GM23338 (cell line): ENCODE data around the gene RPGRIP1. TPM values are rescaled to one million over a fixed set of nuclear protein-coding genes. Genes with fewer than 3 reads are reported as not detected.

Experiments
- ATAC-seq: fragments of 200-7000 bp; cut with Tn5 transposase; 3 replicates; pipeline ENCODE4 v1.9.1; 2020
- DNase-seq: peaks from one replicate; pipeline ENCODE4 v3.0.0-alpha.2; 2015; ENCODE audit warnings: low spot score
- H2AFZ ChIP-seq: fragments of 200-600 bp; sonication (generic); 2 replicates; pipeline ENCODE4 v1.8.0; 2016; ENCODE audit warnings: antibody characterized with exemption, mild to moderate bottlenecking, moderate library complexity
- H3F3A ChIP-seq: fragments of 200-600 bp; sonication (generic); replicated peaks from 2 replicates; pipeline ENCODE4 v1.8.0; 2017; ENCODE audit warnings: antibody characterized with exemption, mixed run types, low read depth
- H3K27ac ChIP-seq: fragments of 200-600 bp; sonication (generic); 2 replicates; pipeline ENCODE4 v1.6.1; 2016; ENCODE audit warnings: low read depth
- H3K27me3 ChIP-seq: fragments of 200-600 bp; sonication (generic); 2 replicates; pipeline ENCODE4 v1.8.0; 2016; ENCODE audit warnings: mild to moderate bottlenecking, mixed run types, moderate library complexity; ENCODE audit not compliant: insufficient read depth
- H3K36me3 ChIP-seq: fragments of 200-600 bp; sonication (generic); 2 replicates; pipeline ENCODE4 v1.8.0; 2016; ENCODE audit warnings: mild to moderate bottlenecking; ENCODE audit not compliant: insufficient read depth
- H3K4me1 ChIP-seq: fragments of 200-600 bp; sonication (generic); 2 replicates; pipeline ENCODE4 v1.8.0; 2016; ENCODE audit warnings: mild to moderate bottlenecking, moderate library complexity; ENCODE audit not compliant: insufficient read depth
- H3K4me2 ChIP-seq: fragments of 200-600 bp; sonication (generic); 2 replicates; pipeline ENCODE4 v1.7.1; 2017; ENCODE audit warnings: mixed run types
- H3K4me3 ChIP-seq: fragments of 200-600 bp; sonication (generic); 2 replicates; pipeline ENCODE4 v1.6.1; 2016; ENCODE audit warnings: mixed run types
- H3K79me2 ChIP-seq: fragments of 200-600 bp; sonication (generic); replicated peaks from 2 replicates; pipeline ENCODE4 v1.8.0; 2017; ENCODE audit warnings: mild to moderate bottlenecking; ENCODE audit not compliant: insufficient read depth
- H3K9me2 ChIP-seq: fragments of 200-600 bp; sonication (generic); 2 replicates; pipeline ENCODE4 v1.8.0; 2017; ENCODE audit not compliant: insufficient read depth
- H4K20me1 ChIP-seq: fragments of 200-600 bp; sonication (generic); replicated peaks from 2 replicates; pipeline ENCODE4 v1.8.0; 2017; ENCODE audit warnings: mild to moderate bottlenecking; ENCODE audit not compliant: insufficient read depth
- H3K27ac Mint-ChIP-seq: 2 replicates; pipeline ENCODE4 v1.8.0; 2020; ENCODE audit warnings: inconsistent platforms, mild to moderate bottlenecking, moderate library complexity, mixed read lengths
- H3K27me3 Mint-ChIP-seq: 3 replicates; pipeline ENCODE4 v1.8.0; 2022; ENCODE audit warnings: low read depth, mild to moderate bottlenecking, moderate library complexity, mixed read lengths, inconsistent platforms; ENCODE audit not compliant: insufficient read depth, poor library complexity
- H3K36me3 Mint-ChIP-seq: 3 replicates; pipeline ENCODE4 v1.8.0; 2021; ENCODE audit warnings: low read depth, mild to moderate bottlenecking, inconsistent platforms, moderate library complexity, mixed read lengths
- H3K4me1 Mint-ChIP-seq: 3 replicates; pipeline ENCODE4 v1.8.0; 2020; ENCODE audit warnings: mild to moderate bottlenecking, inconsistent platforms, mixed read lengths
- H3K4me3 Mint-ChIP-seq: 3 replicates; pipeline ENCODE4 v1.8.0; 2021; ENCODE audit warnings: moderate library complexity, mild to moderate bottlenecking, inconsistent platforms, mixed read lengths
- H3K9me3 Mint-ChIP-seq: 3 replicates; pipeline ENCODE4 v1.8.0; 2020; ENCODE audit warnings: moderate library complexity, mild to moderate bottlenecking, inconsistent platforms, mixed read lengths
- CREB1 ChIP-seq: fragments of 250-450 bp; sonication (Bioruptor Pico); IDR thresholded peaks from 2 replicates; pipeline ENCODE4 v1.5.0; 2020; ENCODE audit warnings: low read depth, mild to moderate bottlenecking, moderate library complexity
- EZH2 ChIP-seq: fragments of 200-600 bp; sonication (generic); IDR thresholded peaks from one replicate; pipeline ENCODE4 v1.8.0; 2017; ENCODE audit warnings: antibody characterized with exemption, mild to moderate bottlenecking, low read depth; ENCODE audit not compliant: unreplicated experiment
- EZH2phosphoT487 ChIP-seq: fragments of 200-600 bp; sonication (generic); IDR thresholded peaks from one replicate; pipeline ENCODE4 v1.8.1; 2018; ENCODE audit warnings: antibody characterized with exemption; ENCODE audit not compliant: unreplicated experiment
- JUNB ChIP-seq: IDR thresholded peaks from one replicate; pipeline ENCODE4 v1.6.1; 2016; ENCODE audit warnings: antibody characterized with exemption; ENCODE audit not compliant: unreplicated experiment
- NANOG ChIP-seq: IDR thresholded peaks from 2 replicates; pipeline ENCODE4 v1.6.1; 2016; ENCODE audit warnings: antibody characterized with exemption, borderline replicate concordance
- POLR2AphosphoS5 ChIP-seq: IDR thresholded peaks from 2 replicates; pipeline ENCODE4 v1.6.1; 2016; ENCODE audit warnings: antibody characterized with exemption, low read depth
- STAT1 ChIP-seq: IDR thresholded peaks from one replicate; pipeline ENCODE4 v1.6.1; 2016; ENCODE audit warnings: antibody characterized with exemption; ENCODE audit not compliant: unreplicated experiment
- ZNF114 ChIP-seq: fragments of 250-450 bp; sonication (Bioruptor Pico); IDR thresholded peaks from 2 replicates; pipeline ENCODE4 v1.5.0; 2020; ENCODE audit warnings: mild to moderate bottlenecking, moderate library complexity
- ZNF331 ChIP-seq: fragments of 250-450 bp; sonication (Bioruptor Pico); IDR thresholded peaks from 2 replicates; pipeline ENCODE4 v1.5.0; 2020; ENCODE audit warnings: low read depth, mild to moderate bottlenecking, moderate library complexity
- ZNF462 ChIP-seq: fragments of 250-450 bp; sonication (Bioruptor Pico); IDR thresholded peaks from 2 replicates; pipeline ENCODE4 v1.5.0; 2020; ENCODE audit warnings: mild to moderate bottlenecking, moderate library complexity
- polyA plus RNA-seq: library from polyadenylated mRNA; unstranded; fragments of >200 nt; fragmentation: Nextera tagmentation; extraction: Ambion mirVana; gene quantifications from 2 replicates; pipeline ENCODE4 v1.2.1, GENCODE V29; 2016
- total RNA-seq: library from RNA; depleted of rRNA; stranded (reverse); fragments of >200 nt; shearing (Covaris generic); gene quantifications from 2 replicates; pipeline ENCODE4 v1.2.3, GENCODE V29; 2014
- TF ChIP-seq, protein P1 (sequence below), 2 experiments: fragments of 200-600 bp in 1 of 2; sonication (generic) in 1 of 2; conservative IDR thresholded peaks; 2 replicates each; pipeline versions ENCODE4 v1.5.1 to v1.6.1; 2016 to 2017; ENCODE audit warnings: antibody characterized with exemption in 2 of 2, low read depth in 2 of 2, mild to moderate bottlenecking in 2 of 2, moderate library complexity in 1 of 2
- TF ChIP-seq, protein P2 (sequence below): IDR thresholded peaks from one replicate; pipeline ENCODE4 v1.6.1; 2018; ENCODE audit warnings: antibody characterized with exemption; ENCODE audit not compliant: unreplicated experiment

Gene RPGRIP1
- total and polyA plus RNA-seq, 2 experiments from 2014 or later: 0.24 to 1.6 TPM

GRCh38 chr14:21320913-21321312, 41.0 kb downstream of the RPGRIP1 start (continued):
- TF ChIP-seq, protein P1, sequence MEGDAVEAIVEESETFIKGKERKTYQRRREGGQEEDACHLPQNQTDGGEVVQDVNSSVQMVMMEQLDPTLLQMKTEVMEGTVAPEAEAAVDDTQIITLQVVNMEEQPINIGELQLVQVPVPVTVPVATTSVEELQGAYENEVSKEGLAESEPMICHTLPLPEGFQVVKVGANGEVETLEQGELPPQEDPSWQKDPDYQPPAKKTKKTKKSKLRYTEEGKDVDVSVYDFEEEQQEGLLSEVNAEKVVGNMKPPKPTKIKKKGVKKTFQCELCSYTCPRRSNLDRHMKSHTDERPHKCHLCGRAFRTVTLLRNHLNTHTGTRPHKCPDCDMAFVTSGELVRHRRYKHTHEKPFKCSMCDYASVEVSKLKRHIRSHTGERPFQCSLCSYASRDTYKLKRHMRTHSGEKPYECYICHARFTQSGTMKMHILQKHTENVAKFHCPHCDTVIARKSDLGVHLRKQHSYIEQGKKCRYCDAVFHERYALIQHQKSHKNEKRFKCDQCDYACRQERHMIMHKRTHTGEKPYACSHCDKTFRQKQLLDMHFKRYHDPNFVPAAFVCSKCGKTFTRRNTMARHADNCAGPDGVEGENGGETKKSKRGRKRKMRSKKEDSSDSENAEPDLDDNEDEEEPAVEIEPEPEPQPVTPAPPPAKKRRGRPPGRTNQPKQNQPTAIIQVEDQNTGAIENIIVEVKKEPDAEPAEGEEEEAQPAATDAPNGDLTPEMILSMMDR (conservative IDR thresholded peaks at IDR 0.05; ENCODE audit: low read depth in 2 of 2): no peak
- TF ChIP-seq, protein P2, sequence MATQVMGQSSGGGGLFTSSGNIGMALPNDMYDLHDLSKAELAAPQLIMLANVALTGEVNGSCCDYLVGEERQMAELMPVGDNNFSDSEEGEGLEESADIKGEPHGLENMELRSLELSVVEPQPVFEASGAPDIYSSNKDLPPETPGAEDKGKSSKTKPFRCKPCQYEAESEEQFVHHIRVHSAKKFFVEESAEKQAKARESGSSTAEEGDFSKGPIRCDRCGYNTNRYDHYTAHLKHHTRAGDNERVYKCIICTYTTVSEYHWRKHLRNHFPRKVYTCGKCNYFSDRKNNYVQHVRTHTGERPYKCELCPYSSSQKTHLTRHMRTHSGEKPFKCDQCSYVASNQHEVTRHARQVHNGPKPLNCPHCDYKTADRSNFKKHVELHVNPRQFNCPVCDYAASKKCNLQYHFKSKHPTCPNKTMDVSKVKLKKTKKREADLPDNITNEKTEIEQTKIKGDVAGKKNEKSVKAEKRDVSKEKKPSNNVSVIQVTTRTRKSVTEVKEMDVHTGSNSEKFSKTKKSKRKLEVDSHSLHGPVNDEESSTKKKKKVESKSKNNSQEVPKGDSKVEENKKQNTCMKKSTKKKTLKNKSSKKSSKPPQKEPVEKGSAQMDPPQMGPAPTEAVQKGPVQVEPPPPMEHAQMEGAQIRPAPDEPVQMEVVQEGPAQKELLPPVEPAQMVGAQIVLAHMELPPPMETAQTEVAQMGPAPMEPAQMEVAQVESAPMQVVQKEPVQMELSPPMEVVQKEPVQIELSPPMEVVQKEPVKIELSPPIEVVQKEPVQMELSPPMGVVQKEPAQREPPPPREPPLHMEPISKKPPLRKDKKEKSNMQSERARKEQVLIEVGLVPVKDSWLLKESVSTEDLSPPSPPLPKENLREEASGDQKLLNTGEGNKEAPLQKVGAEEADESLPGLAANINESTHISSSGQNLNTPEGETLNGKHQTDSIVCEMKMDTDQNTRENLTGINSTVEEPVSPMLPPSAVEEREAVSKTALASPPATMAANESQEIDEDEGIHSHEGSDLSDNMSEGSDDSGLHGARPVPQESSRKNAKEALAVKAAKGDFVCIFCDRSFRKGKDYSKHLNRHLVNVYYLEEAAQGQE: no peak

DNA sequence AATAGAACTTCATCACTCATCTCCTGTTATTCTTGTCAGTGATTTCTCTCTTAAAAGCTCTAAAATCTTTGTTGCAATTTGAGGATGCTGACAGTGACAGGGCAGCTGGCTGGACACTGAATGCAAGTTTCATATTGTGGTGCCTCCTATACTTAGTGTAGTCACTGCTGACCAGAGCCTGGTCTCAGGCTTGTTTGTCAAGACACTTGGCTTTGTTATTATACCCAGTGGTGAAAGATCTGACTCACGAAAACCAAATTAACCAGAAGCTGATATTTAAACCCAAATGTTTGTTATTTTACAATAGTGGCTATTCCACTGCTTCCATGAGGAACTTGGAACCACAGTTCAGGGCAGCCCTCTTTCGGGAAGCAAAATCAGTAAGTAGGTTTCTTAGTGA, 42.8 kb downstream of the RPGRIP1 start:
- no peaks in the 10 kb centered on the region for H3K9me2 ChIP-seq
- no peak overlapping the region for H3K4me2 ChIP-seq
- TF ChIP-seq, protein P1 (conservative IDR thresholded peaks at IDR 0.05; ENCODE audit: low read depth in 2 of 2): no peak
- no peak for TF ChIP-seq ZNF114 (CRISPR knock-in tag)
- no peak for TF ChIP-seq NANOG
- no peak for TF ChIP-seq STAT1
- no peak for TF ChIP-seq ZNF331 (CRISPR knock-in tag)
- no peak for TF ChIP-seq CREB1 (CRISPR knock-in tag)
- TF ChIP-seq EZH2: no peak
- no peak for TF ChIP-seq JUNB
- TF ChIP-seq EZH2phosphoT487: no peak
- no peak for TF ChIP-seq POLR2AphosphoS5
- no peak for TF ChIP-seq ZNF462 (CRISPR knock-in tag)

More for the DNA sequence above, 42.8 kb downstream of the RPGRIP1 start:
- H4K20me1 ChIP-seq: no peaks in the 10 kb centered on the region
- H2AFZ ChIP-seq: no peak overlapping the region
- no peaks in the 10 kb centered on the region for H3F3A ChIP-seq
- no peaks in the 10 kb centered on the region for H3K79me2 ChIP-seq
- no peak overlapping the region for H3K4me3 Mint-ChIP-seq
- no peaks in the 10 kb centered on the region for H3K27me3 Mint-ChIP-seq
- no peaks in the 10 kb centered on the region; the same call in 2 of the 3 replicates for H3K36me3 Mint-ChIP-seq
- no peaks in the 10 kb centered on the region for H3K36me3 ChIP-seq
- H3K4me1 ChIP-seq: peaks cover 5% of the 10 kb centered on the region
- no peak overlapping the region for H3K4me3 ChIP-seq
- no peaks in the 10 kb centered on the region for H3K9me3 Mint-ChIP-seq
- H3K4me1 Mint-ChIP-seq: peaks cover 10% of the 10 kb centered on the region
- no peak for DNase-seq
- no peak for ATAC-seq
- no peaks in the 10 kb centered on the region for H3K27me3 ChIP-seq
- H3K27ac Mint-ChIP-seq: no peak overlapping the region
- no peak overlapping the region for H3K27ac ChIP-seq
